Stomach (tissue), 4 donors: ENCODE results near the gene WDR18.

Experiments
- CTCF ChIP-seq, 7 experiments: fragments of 450-650 bp in 4 of 7; fragments of 200-600 bp in 3 of 7; sonication (generic) in 3 of 7; IDR thresholded peaks; one replicate each; pipeline ENCODE4 v1.5.1; 2016 to 2019; ENCODE audit warnings: antibody characterized with exemption in 7 of 7, control low read depth in 2 of 7, mild to moderate bottlenecking in 1 of 7
- EP300 ChIP-seq: sonication (generic); formaldehyde crosslinking; IDR thresholded peaks from one replicate; pipeline ENCODE4 v1.6.1; 2017; ENCODE audit warnings: antibody characterized with exemption
- POLR2A ChIP-seq, 4 donors: fragments of 450-650 bp; IDR thresholded peaks; one replicate each; pipeline ENCODE4 v1.6.1; 2016; ENCODE audit warnings: antibody characterized with exemption in 4 of 4, control low read depth in 2 of 4, mild to moderate bottlenecking in 1 of 4, moderate library complexity in 1 of 4
- POLR2AphosphoS5 ChIP-seq, 3 donors: sonication (generic); formaldehyde crosslinking; IDR thresholded peaks; one replicate each; pipeline ENCODE4 v1.6.1; 2016; ENCODE audit warnings: antibody characterized with exemption in 3 of 3

- TF ChIP-seq CTCF (IDR thresholded peaks at IDR 0.05) (no peak), POLR2AphosphoS5 (IDR thresholded peaks at IDR 0.05) (no peak), POLR2A (IDR thresholded peaks at IDR 0.05) (no peak), EP300 (no peak)
Observed at GRCh38 chr19:1008268-1009040, 24.3 kb downstream of the WDR18 start.
